Prostate gland (tissue), 2 donors: Measurements from ENCODE around the gene RGS9BP.
"Not testable (repeated sequence)": the region's sequence is repeated elsewhere in the genome, so short reads cannot be mapped to it uniquely, and the experiment has no call there.

Source experiments
- CTCF ChIP-seq, 4 experiments: fragments of 200-600 bp in 2 of 4; fragments of 450-650 bp in 2 of 4; sonication (generic) in 2 of 4; IDR thresholded peaks; 1 replicate in 3 of 4; 2 replicates in 1 of 4; pipeline ENCODE4 v1.5.1; 2016 to 2019; ENCODE audit warnings: antibody characterized with exemption in 4 of 4, mild to moderate bottlenecking in 2 of 4, moderate library complexity in 2 of 4
- POLR2A ChIP-seq: fragments of 450-650 bp; IDR thresholded peaks from one replicate; pipeline ENCODE4 v1.6.1; 2016; ENCODE audit warnings: antibody characterized with exemption, mild to moderate bottlenecking
- POLR2AphosphoS5 ChIP-seq: sonication (generic); formaldehyde crosslinking; IDR thresholded peaks from one replicate; pipeline ENCODE4 v1.6.1; 2017; ENCODE audit warnings: antibody characterized with exemption

GRCh38 chr19:32700129-32700528 lies 24.5 kb downstream of the RGS9BP start:
- TF ChIP-seq CTCF (IDR thresholded peaks at IDR 0.05); POLR2AphosphoS5; POLR2A: not testable (repeated sequence)
